HL-60 (cell line): ENCODE data around the gene CFAP43.

Experiments
- DNase-seq, 2 experiments: peaks; one replicate each; pipeline ENCODE4 v3.0.0-alpha.2; 2010 to 2020; ENCODE audit warnings: low read depth in 1 of 2, low spot score in 1 of 2
- H3K27ac ChIP-seq: fragments of 250-450 bp; sonication (Bioruptor Pico); replicated peaks from 2 replicates; pipeline ENCODE4 v1.5.1; 2020; ENCODE audit warnings: mild to moderate bottlenecking, moderate library complexity
- H3K27me3 ChIP-seq: fragments of 250-450 bp; sonication (Bioruptor Pico); 2 replicates; pipeline ENCODE4 v1.5.1; 2021; ENCODE audit warnings: mild to moderate bottlenecking, moderate library complexity; ENCODE audit not compliant: insufficient read depth, poor library complexity, severe bottlenecking
- H3K4me3 ChIP-seq: replicated peaks from 2 replicates; pipeline ENCODE4 v1.5.1; 2011; ENCODE audit warnings: mild to moderate bottlenecking, control low read depth, low read length; ENCODE audit not compliant: insufficient read depth
- CTCF ChIP-seq: IDR thresholded peaks from one replicate; pipeline ENCODE4 v1.5.1; 2011; ENCODE audit warnings: low read length, control low read depth, inconsistent platforms; ENCODE audit not compliant: insufficient read depth
- GABPA ChIP-seq: IDR thresholded peaks from 2 replicates; pipeline ENCODE4 v1.6.1; 2012; ENCODE audit warnings: low read depth
- POLR2AphosphoS5 ChIP-seq: IDR thresholded peaks from 2 replicates; pipeline ENCODE4 v1.6.1; 2012; ENCODE audit warnings: low read depth
- REST ChIP-seq: IDR thresholded peaks from 2 replicates; pipeline ENCODE4 v1.6.1; 2012; ENCODE audit warnings: low read depth; ENCODE audit not compliant: insufficient replicate concordance
- SPI1 ChIP-seq: IDR thresholded peaks from 2 replicates; pipeline ENCODE4 v1.6.1; 2012; ENCODE audit warnings: low read depth, mild to moderate bottlenecking, borderline replicate concordance

The CFAP43 gene

GRCh38 chr10:104113376-104113956, 118.7 kb downstream of the CFAP43 start:
- TF ChIP-seq POLR2AphosphoS5 = no peak
- TF ChIP-seq SPI1 = peak; percentile 60; the same call in 1 of the 2 replicates
- H3K27me3 ChIP-seq = peaks cover 4% of the 10 kb centered on the region
- DNase-seq = no peak
- no peak overlapping the region for H3K27ac ChIP-seq
- H3K4me3 ChIP-seq = no peak overlapping the region

- H3K27me3 ChIP-seq = peaks cover 4% of the 10 kb centered on the region
- no peak overlapping the region for H3K27ac ChIP-seq
These were observed 122.1 kb downstream of the CFAP43 start for GRCh38 chr10:104109908-104110662.

GRCh38 chr10:104104926-104105325, 127.2 kb downstream of the CFAP43 start:
- Histone ChIP-seq H3K27me3 (no peaks in the 10 kb centered on the region), H3K4me3 (no peak overlapping the region), H3K27ac (no peak overlapping the region)
- no peak for DNase-seq
- no peak for TF ChIP-seq REST
- TF ChIP-seq CTCF = no peak
- no peak for TF ChIP-seq POLR2AphosphoS5
- TF ChIP-seq SPI1 = no peak
- TF ChIP-seq GABPA = no peak

More at GRCh38 chr10:104109908-104110662, 122.1 kb downstream of the CFAP43 start:
- no peak overlapping the region for H3K4me3 ChIP-seq
- DNase-seq = no peak
- TF ChIP-seq SPI1 (no peak), GABPA (no peak), POLR2AphosphoS5 (no peak), REST (no peak), CTCF (no peak)

- H3K4me3 ChIP-seq = no peak overlapping the region
- H3K27me3 ChIP-seq = no peaks in the 10 kb centered on the region
- TF ChIP-seq GABPA (no peak), SPI1 (no peak), CTCF (no peak), POLR2AphosphoS5 (no peak), REST (no peak)
- DNase-seq = no peak
- H3K27ac ChIP-seq = no peak overlapping the region
These were observed 127.7 kb downstream of the CFAP43 start for GRCh38 chr10:104104418-104104817.
